Immature natural killer cell (primary cell): ENCODE results near the gene TRAT1. TPM values are rescaled to one million over a fixed set of nuclear protein-coding genes. Genes with fewer than 3 reads are reported as not detected.
"Not testable (repeated sequence)": the region's sequence is repeated elsewhere in the genome, so short reads cannot be mapped to it uniquely, and the experiment has no call there.

Experiments
- DNase-seq, 3 donors: peaks; one replicate each; pipeline ENCODE4 v3.0.0; 2022; ENCODE audit warnings: mixed read lengths in 1 of 3
- H3K27ac Mint-ChIP-seq, 6 donors: one replicate each; pipeline ENCODE4 v1.8.0; 2020; ENCODE audit warnings: mixed read lengths in 6 of 6, mild to moderate bottlenecking in 5 of 6, inconsistent platforms in 4 of 6, moderate library complexity in 3 of 6
- H3K27me3 Mint-ChIP-seq, 3 donors: one replicate each; pipeline ENCODE4 v1.8.0; 2020 to 2021; ENCODE audit warnings: low read depth in 3 of 3, mild to moderate bottlenecking in 3 of 3, mixed read lengths in 3 of 3, moderate library complexity in 3 of 3, inconsistent platforms in 1 of 3
- H3K36me3 Mint-ChIP-seq, 3 donors: one replicate each; pipeline ENCODE4 v1.8.0; 2020; ENCODE audit warnings: mixed read lengths in 3 of 3, inconsistent platforms in 2 of 3, mild to moderate bottlenecking in 2 of 3
- H3K4me1 Mint-ChIP-seq, 2 donors: one replicate each; pipeline ENCODE4 v1.8.0; 2020; ENCODE audit warnings: inconsistent platforms in 2 of 2, mild to moderate bottlenecking in 2 of 2, mixed read lengths in 2 of 2, moderate library complexity in 1 of 2
- H3K4me3 Mint-ChIP-seq, 5 donors: one replicate each; pipeline ENCODE4 v1.8.0; 2020; ENCODE audit warnings: mild to moderate bottlenecking in 5 of 5, mixed read lengths in 5 of 5, inconsistent platforms in 3 of 5, moderate library complexity in 3 of 5
- H3K9me3 Mint-ChIP-seq, 6 donors: one replicate each; pipeline ENCODE4 v1.8.0; 2020; ENCODE audit warnings: mild to moderate bottlenecking in 6 of 6, mixed read lengths in 6 of 6, inconsistent platforms in 4 of 6, moderate library complexity in 3 of 6
- polyA plus RNA-seq, 3 donors: library from polyadenylated mRNA; unstranded; fragments of 300-500 nt; fragmentation: Illumina TruSeq; gene quantifications; one replicate each; pipeline ENCODE4 v1.2.3, GENCODE V29; 2021

TRAT1 gene
- 1 to 10 TPM; 2.2 to 4.0 (median 2.4) TPM for polyA plus RNA-seq

GRCh38 chr3:108822123-108822897, at the start of gene TRAT1:
TRAT1 (plus strand) TSS chr3:108822786; CDS start chr3:108822928, 142 bp downstream.
- peaks cover 1 to 3% (median 2%) of the 10 kb centered on the region in 3 donors for H3K27me3 Mint-ChIP-seq
- no peaks in the 10 kb centered on the region for H3K36me3 Mint-ChIP-seq
- no peaks in the 10 kb centered on the region for H3K9me3 Mint-ChIP-seq
- peaks cover 3 to 10% of the 10 kb centered on the region in 2 donors for H3K4me1 Mint-ChIP-seq
- peak within 1 kb of the TSS; percentile 37 to 77 (median 50) for H3K4me3 Mint-ChIP-seq
- H3K27ac Mint-ChIP-seq = peak within 1 kb of the TSS in 4 of 6 donors; percentile 14 to 51 (median 41)
- DNase-seq = no peak

- Mint-ChIP-seq H3K4me1 (peaks cover 10 to 11% of the 10 kb centered on the region in 2 donors), H3K27ac (no peak overlapping the region), H3K36me3 (no peaks in the 10 kb centered on the region), H3K27me3 (peaks cover 0 to 2% (median 0%) of the 10 kb centered on the region in 3 donors), H3K4me3 (no peak overlapping the region), H3K9me3 (no peaks in the 10 kb centered on the region)
- no peak for DNase-seq
These were observed 46.9 kb upstream of the TRAT1 start for GRCh38 chr3:108775649-108776048.

GRCh38 chr3:108779496-108779895, 43.1 kb upstream of the TRAT1 start:
- Mint-ChIP-seq H3K4me3 (no peak overlapping the region), H3K36me3 (no peaks in the 10 kb centered on the region), H3K4me1 (peaks cover 10 to 12% of the 10 kb centered on the region in 2 donors), H3K27ac (no peak overlapping the region), H3K27me3 (peaks cover 0 to 8% (median 1%) of the 10 kb centered on the region in 3 donors), H3K9me3 (no peaks in the 10 kb centered on the region)
- DNase-seq = no peak

GRCh38 chr3:108780235-108780634, 42.4 kb upstream of the TRAT1 start:
- H3K4me3 Mint-ChIP-seq = peak overlapping the region in 1 of 5 donors; percentile 7

GRCh38 chr3:108791473-108791872, 31.1 kb upstream of the TRAT1 start:
- DNase-seq = no peak
- Mint-ChIP-seq H3K4me1 (no peaks in the 10 kb centered on the region), H3K36me3 (no peaks in the 10 kb centered on the region), H3K27me3 (peaks cover 0 to 11% (median 3%) of the 10 kb centered on the region in 3 donors), H3K27ac (no peak overlapping the region), H3K4me3 (no peak overlapping the region), H3K9me3 (peaks cover 0 to 5% (median 0%) of the 10 kb centered on the region in 6 donors)

More at GRCh38 chr3:108780235-108780634, 42.4 kb upstream of the TRAT1 start:
- Mint-ChIP-seq H3K36me3 (no peaks in the 10 kb centered on the region), H3K9me3 (no peaks in the 10 kb centered on the region), H3K27me3 (peaks cover 0 to 8% (median 1%) of the 10 kb centered on the region in 3 donors), H3K4me1 (peaks cover 10 to 12% of the 10 kb centered on the region in 2 donors), H3K27ac (no peak overlapping the region)
- peak; percentile 6 to 18 (median 12) for DNase-seq

- no peak for DNase-seq
- Mint-ChIP-seq H3K36me3 (no peaks in the 10 kb centered on the region), H3K27me3 (peaks cover 0 to 9% (median 2%) of the 10 kb centered on the region in 3 donors), H3K4me3 (no peak overlapping the region), H3K9me3 (no peaks in the 10 kb centered on the region), H3K4me1 (peaks cover 28 to 30% of the 10 kb centered on the region in 2 donors), H3K27ac (peak overlapping the region in 1 of 6 donors; percentile 70)
These were observed 18.1 kb upstream of the TRAT1 start for GRCh38 chr3:108804437-108804836.

- Mint-ChIP-seq H3K4me3 (peak overlapping the region in 2 of 5 donors; percentile 30 to 34), H3K9me3 (no peaks in the 10 kb centered on the region), H3K27ac (peak overlapping the region in 4 of 6 donors; percentile 35 to 87 (median 56)), H3K4me1 (peaks cover 28 to 30% of the 10 kb centered on the region in 2 donors), H3K36me3 (no peaks in the 10 kb centered on the region), H3K27me3 (peaks cover 0 to 9% (median 2%) of the 10 kb centered on the region in 3 donors)
- DNase-seq = no peak
These were observed 17.6 kb upstream of the TRAT1 start for GRCh38 chr3:108804966-108805365.

- peak overlapping the region; percentile 56 to 87 (median 76) for H3K27ac Mint-ChIP-seq
- H3K4me3 Mint-ChIP-seq = peak overlapping the region; percentile 36 to 59 (median 51)
- H3K4me1 Mint-ChIP-seq = peaks cover 28 to 30% of the 10 kb centered on the region in 2 donors
These were observed 16.3 kb upstream of the TRAT1 start for GRCh38 chr3:108806316-108806715.

GRCh38 chr3:108818404-108818803, 4.2 kb upstream of the TRAT1 start:
- Mint-ChIP-seq H3K4me3 (no peak overlapping the region), H3K27me3 (peaks cover 1 to 5% (median 2%) of the 10 kb centered on the region in 3 donors), H3K27ac (peak overlapping the region in 1 of 6 donors; percentile 44), H3K36me3 (no peaks in the 10 kb centered on the region), H3K4me1 (peaks cover 3 to 10% of the 10 kb centered on the region in 2 donors), H3K9me3 (no peaks in the 10 kb centered on the region)
- DNase-seq = peak; percentile 36 to 54 (median 44)

More at GRCh38 chr3:108806316-108806715, 16.3 kb upstream of the TRAT1 start:
- H3K36me3 Mint-ChIP-seq = no peaks in the 10 kb centered on the region
- H3K27me3 Mint-ChIP-seq = peaks cover 0 to 9% (median 2%) of the 10 kb centered on the region in 3 donors
- peak; percentile 63 to 75 (median 73) for DNase-seq
- no peaks in the 10 kb centered on the region for H3K9me3 Mint-ChIP-seq

GRCh38 chr3:108820586-108820985, 2.0 kb upstream of the TRAT1 start:
- H3K27ac Mint-ChIP-seq = no peak overlapping the region
- no peak overlapping the region for H3K4me3 Mint-ChIP-seq
- peaks cover 3 to 10% of the 10 kb centered on the region in 2 donors for H3K4me1 Mint-ChIP-seq
- H3K9me3 Mint-ChIP-seq = no peaks in the 10 kb centered on the region
- no peak for DNase-seq
- H3K36me3 Mint-ChIP-seq = no peaks in the 10 kb centered on the region
- peaks cover 1 to 3% (median 2%) of the 10 kb centered on the region in 3 donors for H3K27me3 Mint-ChIP-seq

- DNase-seq = no peak
- Mint-ChIP-seq H3K27me3 (peaks cover 1 to 3% (median 2%) of the 10 kb centered on the region in 3 donors), H3K27ac (no peak overlapping the region), H3K36me3 (no peaks in the 10 kb centered on the region), H3K4me1 (peaks cover 3 to 10% of the 10 kb centered on the region in 2 donors), H3K4me3 (peak overlapping the region in 3 of 5 donors; percentile 20 to 44 (median 41)), H3K9me3 (no peaks in the 10 kb centered on the region)
These were observed 641 bp downstream of the TRAT1 start for GRCh38 chr3:108823227-108823626.

- H3K9me3 Mint-ChIP-seq, DNase-seq, H3K36me3 Mint-ChIP-seq, H3K27ac Mint-ChIP-seq, H3K4me1 Mint-ChIP-seq, H3K4me3 Mint-ChIP-seq, H3K27me3 Mint-ChIP-seq: not testable (repeated sequence)
These were observed 1.2 kb downstream of the TRAT1 start for GRCh38 chr3:108823803-108824202.

- Mint-ChIP-seq H3K9me3 (no peaks in the 10 kb centered on the region), H3K4me3 (no peak overlapping the region), H3K4me1 (peaks cover 3 to 10% of the 10 kb centered on the region in 2 donors), H3K27ac (no peak overlapping the region), H3K27me3 (peaks cover 0 to 3% (median 0%) of the 10 kb centered on the region in 3 donors), H3K36me3 (no peaks in the 10 kb centered on the region)
- no peak for DNase-seq
These were observed 4.0 kb downstream of the TRAT1 start for GRCh38 chr3:108826309-108827187.
